Activated CD4-positive, CD25-positive, alpha-beta regulatory T cell treated with anti-CD3 and anti-CD28 coated beads, Interleukin-2, amount 50 U/mL, for 72 hours (primary cell): ENCODE measurements around the gene NLGN1.
"Not testable (repeated sequence)": the region's sequence is repeated elsewhere in the genome, so short reads cannot be mapped to it uniquely, and the experiment has no call there.

Experiments
- DNase-seq: peaks from one replicate; pipeline ENCODE4 v3.0.0; 2021

The NLGN1 gene

DNA sequence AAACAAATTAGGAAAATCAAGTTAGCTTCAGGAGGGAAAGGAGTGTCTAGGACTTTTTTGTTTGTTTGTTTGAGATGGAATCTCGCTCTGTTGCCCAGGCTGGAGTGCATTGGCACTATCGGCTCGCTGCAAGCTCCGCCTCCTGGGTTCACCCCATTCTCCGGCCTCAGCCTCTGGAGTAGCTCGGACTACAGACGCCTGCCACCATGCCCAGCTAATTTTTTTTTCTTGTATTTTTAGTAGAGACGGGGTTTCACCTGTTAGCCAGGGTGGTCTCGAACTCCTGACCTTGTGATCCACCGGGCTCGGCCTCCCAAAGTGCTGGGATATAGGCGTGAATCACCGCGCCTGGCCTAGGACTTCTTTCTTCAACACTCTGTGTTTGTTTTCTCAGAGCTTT lies 171.1 kb downstream of the NLGN1 start:
- DNase-seq, result no peak

- no peak for DNase-seq
These were observed 186.0 kb downstream of the NLGN1 start for GRCh38 chr3:173583496-173583895.

GRCh38 chr3:173584093-173584837 lies 186.7 kb downstream of the NLGN1 start:
- no peak for DNase-seq

DNA sequence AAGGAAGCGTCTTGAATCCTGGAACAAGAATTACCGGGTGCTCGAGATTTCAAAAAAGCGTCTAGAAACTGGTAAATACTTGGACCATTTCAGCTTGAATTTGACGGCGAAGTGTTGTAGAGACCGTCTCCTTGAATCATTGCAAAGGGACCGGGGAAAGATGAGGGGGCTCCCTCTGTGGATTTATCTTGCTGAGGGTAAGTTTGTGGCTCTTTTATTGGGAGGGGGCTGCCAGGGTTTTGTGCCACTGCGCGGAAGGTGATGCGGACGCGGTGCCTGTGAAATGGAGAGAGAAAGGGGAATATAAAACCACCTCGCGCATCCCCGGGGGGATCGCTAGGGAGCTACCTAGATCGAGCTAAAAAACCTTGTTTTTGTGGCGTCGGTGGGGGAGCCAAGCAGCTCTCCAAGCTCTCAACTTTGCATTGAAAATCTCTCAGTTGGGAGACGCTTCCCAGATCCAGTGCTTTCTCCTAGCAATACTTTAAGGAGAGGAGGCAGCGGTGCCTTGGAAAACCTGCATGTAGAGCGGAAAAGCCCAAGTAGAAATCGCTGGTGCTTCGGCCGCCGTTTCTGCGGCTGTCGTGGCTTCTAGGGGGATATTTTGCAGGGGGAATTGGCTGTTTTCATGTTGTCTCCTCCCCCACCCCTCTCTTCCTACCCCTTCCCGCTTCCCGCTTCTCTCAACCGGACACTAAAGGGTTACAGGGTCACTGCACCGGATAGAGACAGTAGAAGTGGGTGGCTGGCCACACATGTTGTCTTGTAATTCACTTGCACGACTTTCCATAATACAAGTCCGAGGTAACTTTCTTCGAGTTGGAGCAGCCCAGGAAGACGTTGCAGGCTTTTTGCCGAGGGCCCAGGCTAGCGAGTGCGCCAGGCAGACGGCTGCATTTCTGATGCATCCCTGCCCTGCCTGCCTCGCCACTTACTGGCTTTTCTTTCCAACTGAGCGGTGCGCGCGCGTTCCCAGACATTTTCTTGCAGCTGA lies 187.6 kb downstream of the NLGN1 start:
- no peak for DNase-seq

DNA sequence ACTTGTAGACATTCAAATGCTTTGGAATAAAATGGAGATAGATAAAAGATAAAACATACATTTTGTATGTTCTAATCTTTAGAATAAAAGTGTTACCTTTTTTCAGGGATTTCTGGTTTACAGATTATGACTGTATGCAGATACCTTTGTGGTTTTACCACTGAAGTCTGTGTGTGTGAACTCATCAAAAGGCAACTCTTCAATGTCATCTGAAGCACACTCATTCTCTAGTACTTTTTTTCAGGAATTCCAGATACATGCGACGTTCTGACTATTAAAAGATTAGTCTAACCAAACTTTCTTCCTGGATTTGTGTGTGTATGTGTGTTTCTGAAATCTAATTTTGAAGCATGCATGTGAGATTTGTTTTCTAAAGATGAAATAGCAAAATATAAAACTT lies 188.6 kb downstream of the NLGN1 start:
- DNase-seq, result no peak

- DNase-seq, result no peak
These were observed 189.5 kb downstream of the NLGN1 start for GRCh38 chr3:173587055-173587454.

DNA sequence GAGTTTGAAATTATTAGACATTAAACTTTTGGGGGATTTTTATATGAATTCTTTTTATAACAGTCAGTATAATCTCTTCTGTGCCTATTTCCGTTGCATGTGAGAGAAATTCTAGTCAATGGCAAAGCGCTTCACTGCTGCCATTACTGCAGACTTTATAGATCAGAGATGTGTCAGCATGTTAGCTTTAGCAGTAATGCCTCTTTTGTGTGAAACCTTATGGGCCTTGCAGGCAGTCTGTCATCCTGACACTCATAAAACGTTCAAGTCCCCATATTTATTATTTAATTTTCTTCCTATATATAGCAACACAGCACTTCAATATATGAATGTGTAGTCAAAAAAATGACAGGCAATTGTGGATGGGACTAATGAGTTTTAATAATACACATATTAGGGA lies 191.0 kb downstream of the NLGN1 start:
- no peak for DNase-seq

DNA sequence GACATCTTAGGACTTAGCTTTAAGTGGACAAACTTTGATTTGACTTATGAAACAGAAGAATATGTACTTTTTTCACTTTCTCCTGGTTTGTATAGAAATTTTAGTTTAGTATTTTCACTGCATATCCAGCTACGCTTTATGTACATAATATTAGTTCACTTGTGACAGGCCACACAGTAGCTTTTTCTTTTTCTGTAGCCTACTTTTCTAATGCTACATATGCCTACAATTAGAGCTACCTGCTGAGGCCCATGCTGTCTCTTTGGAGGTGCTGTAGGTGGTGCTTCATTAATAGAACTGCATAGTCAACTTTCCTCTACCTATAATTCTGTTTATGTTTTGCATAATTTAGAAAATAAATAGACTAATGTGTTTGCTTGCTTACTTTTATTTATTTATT lies 191.6 kb downstream of the NLGN1 start:
- DNase-seq, result no peak

DNA sequence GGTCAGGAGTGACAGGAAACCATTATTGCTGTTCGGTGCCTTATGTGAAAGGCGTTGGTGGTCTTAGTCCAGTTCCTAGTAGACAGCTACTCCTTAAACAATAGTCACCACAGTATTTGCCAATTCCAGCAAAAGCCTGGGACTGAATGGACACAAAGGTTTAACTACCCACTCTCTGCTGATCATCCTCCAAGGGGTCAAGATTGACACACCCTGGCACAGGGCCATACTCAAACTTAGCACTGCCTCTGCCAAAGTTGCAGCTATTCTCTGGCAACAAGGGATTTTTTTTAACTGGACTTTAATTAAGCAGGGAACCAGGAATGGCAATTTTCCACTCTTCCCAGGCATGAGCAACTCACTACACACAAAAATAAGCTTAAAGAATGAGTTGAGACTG lies 193.9 kb downstream of the NLGN1 start:
- no peak for DNase-seq

DNA sequence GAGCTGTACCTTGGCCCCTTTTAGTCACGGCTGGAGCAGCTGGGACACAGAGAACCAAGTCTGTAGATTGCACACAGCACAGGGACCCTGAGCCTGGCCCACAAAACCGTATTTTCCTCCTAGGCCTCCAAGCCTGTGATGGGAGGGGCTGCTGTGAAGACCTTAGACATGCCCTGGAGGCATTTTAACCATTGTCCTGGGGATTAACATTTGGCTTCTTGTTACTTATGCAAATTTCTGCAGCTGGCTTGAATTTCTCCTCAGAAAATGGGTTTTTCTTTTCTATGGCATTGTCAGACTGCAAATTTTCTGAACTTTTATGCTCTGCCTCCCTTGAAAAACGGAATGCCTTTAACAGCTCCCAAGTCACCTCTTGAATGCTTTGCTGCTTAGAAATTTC lies 197.3 kb downstream of the NLGN1 start:
- not testable (repeated sequence) for DNase-seq

DNA sequence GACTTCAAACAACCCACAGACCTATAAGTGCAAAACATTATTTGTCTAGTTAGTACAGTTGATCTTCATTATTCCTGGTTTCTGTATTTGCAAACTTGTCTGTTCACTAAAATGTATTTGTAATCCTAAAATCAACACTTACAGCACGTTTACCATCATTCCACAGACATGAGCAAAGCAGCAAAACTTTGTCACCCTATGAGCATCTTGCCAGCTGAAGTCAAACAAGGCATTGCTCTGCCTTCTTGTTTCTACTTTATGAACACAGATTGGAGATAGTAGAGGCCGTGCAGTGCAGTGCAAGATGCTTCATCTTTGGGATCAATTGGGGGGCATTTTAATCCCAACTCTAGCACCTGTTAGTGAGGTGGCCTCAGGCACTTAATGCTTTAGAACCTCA lies 202.1 kb downstream of the NLGN1 start:
- no peak for DNase-seq

DNA sequence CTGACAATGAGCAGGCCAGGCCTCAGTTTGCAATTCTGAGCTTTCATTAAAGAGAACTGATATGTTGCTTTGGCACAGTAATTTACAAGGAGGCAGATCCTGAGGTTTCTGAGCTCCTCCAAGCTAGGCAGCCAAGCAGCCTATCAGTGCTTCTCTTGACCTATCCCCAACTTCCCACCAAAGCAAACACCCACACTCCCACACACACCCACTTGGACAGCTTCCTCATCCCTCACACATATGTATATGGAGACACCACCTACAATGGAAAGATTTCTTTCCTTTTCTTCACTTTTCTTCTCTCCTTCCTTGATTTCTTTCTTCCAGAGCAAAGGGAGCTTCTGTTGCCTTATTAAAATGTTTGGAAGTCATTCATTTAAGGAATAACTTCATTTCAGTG lies 217.0 kb downstream of the NLGN1 start:
- DNase-seq, result no peak

- no peak for DNase-seq
These were observed 218.1 kb downstream of the NLGN1 start for GRCh38 chr3:173615661-173616060.

GRCh38 chr3:173617490-173617889 lies 219.9 kb downstream of the NLGN1 start:
- no peak for DNase-seq

DNA sequence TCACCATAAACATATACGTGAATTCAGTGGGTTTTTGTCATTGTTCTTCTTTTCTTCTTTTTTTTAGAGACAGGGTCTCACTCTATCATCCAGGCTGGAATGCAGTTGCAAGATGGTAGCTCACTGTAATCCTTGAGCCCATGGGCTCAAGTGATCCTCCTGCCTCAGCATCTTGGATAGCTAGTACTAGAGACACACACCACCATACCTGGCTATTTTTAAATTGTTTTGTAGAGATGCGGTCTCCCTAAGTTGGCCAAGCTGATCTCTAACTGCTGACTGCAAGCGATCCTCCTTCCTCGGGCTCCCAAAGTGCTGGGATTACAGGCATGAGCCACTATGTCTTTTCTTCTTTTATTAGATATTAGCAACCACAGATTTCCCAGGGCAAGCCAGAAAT lies 220.6 kb downstream of the NLGN1 start:
- no peak for DNase-seq

DNA sequence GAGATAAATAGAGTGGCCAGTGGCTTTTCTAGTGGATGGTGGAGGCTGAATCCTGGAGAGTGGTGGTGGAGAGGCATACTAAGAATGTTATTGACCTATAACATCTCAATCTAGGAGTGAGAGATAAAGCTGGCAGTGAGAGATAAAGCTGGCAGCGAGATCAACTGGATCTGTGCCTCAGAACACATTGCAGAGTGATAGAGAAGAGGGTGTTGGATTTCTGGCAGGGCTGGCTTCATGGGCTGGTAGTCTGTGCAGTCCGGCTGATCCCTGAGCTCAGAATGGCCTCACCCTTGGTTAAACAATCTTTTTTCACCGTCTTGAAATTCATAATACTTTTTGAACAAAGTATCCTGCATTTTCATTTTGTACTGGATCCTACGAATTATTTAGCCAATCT lies 221.2 kb downstream of the NLGN1 start:
- no peak for DNase-seq

- DNase-seq, result no peak
These were observed 224.6 kb downstream of the NLGN1 start for GRCh38 chr3:173622166-173622565.

GRCh38 chr3:173624086-173624485 lies 226.5 kb downstream of the NLGN1 start:
- DNase-seq, result no peak

GRCh38 chr3:173630849-173631248 lies 233.3 kb downstream of the NLGN1 start:
- DNase-seq, result no peak

GRCh38 chr3:173632945-173633344 lies 235.4 kb downstream of the NLGN1 start:
- no peak for DNase-seq

GRCh38 chr3:173635826-173636225 lies 238.3 kb downstream of the NLGN1 start:
- no peak for DNase-seq

DNA sequence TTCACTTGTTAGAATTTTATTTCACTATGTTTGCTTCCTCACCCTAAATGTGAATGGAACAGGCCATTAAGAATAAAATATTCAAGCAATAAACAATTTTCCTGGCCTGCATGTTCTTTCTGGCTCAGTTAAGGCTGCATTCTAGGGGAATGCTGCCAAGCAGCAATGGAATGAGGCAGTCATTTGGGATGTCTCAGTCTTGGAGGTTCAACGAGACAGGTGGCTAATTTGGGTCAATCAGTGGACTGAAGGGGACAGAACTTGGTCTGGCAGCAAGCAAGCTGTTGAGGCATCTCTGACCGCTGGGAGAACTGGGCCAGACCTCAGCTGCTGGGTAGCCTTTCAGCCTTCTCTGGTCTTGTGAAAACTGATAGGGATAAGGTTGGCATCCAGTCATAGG lies 241.6 kb downstream of the NLGN1 start:
- DNase-seq, result no peak

GRCh38 chr3:173641696-173642095 lies 244.2 kb downstream of the NLGN1 start:
- DNase-seq, result no peak
